HepG2 (cell line): ENCODE results near the gene KATNB1.

Experiments used
- ATF2 ChIP-seq: sonication (generic); formaldehyde crosslinking; IDR thresholded peaks from 2 replicates; pipeline ENCODE4 v1.4.0; 2020; ENCODE audit warnings: missing genetic modification reagents
- EZH2 ChIP-seq: conservative IDR thresholded peaks from 2 replicates; pipeline ENCODE4 v1.6.1; 2012; ENCODE audit warnings: mild to moderate bottlenecking, low read depth, low read length, moderate library complexity
- ZBTB14 ChIP-seq: sonication (generic); formaldehyde crosslinking; IDR thresholded peaks from 2 replicates; pipeline ENCODE4 v1.4.0; 2020; ENCODE audit warnings: missing genetic modification reagents

GRCh38 chr16:57783116-57783515 is 47.5 kb downstream of the KATNB1 start:
- no peak for TF ChIP-seq EZH2
- TF ChIP-seq ATF2 (CRISPR knock-in tag) = no peak
- no peak for TF ChIP-seq ZBTB14 (CRISPR knock-in tag)
